Activated CD4-positive, alpha-beta memory T cell treated with anti-CD3 and anti-CD28 coated beads, Interleukin-2, amount 10 ng/mL, durations not matched to agents 7 days and 5 days (primary cell): ENCODE data around the gene CDCA8. TPM values are rescaled to one million over a fixed set of nuclear protein-coding genes. Genes with fewer than 3 reads are reported as not detected.

Source experiments
- CTCF ChIA-PET: fragments of 350-600 bp; sonication (Branson Sonifier 250); formaldehyde crosslinking; loops from one replicate; lab custom pipeline; 2021; ENCODE audit warnings: antibody characterized with exemption, inconsistent platforms; lab: Charles Lee
- POLR2A ChIA-PET: fragments of 350-600 bp; sonication (Branson Sonifier 250); formaldehyde crosslinking; loops from one replicate; lab custom pipeline; 2021; ENCODE audit warnings: antibody characterized with exemption; lab: Charles Lee
- DNase-seq: peaks from one replicate; pipeline ENCODE4 v3.0.0-alpha.2; 2020
- H3K27ac Mint-ChIP-seq: one replicate; pipeline ENCODE4 v1.8.0; 2021; ENCODE audit warnings: mild to moderate bottlenecking, mixed read lengths
- H3K27me3 Mint-ChIP-seq: one replicate; pipeline ENCODE4 v1.8.0; 2021; ENCODE audit warnings: mixed read lengths
- H3K36me3 Mint-ChIP-seq: one replicate; pipeline ENCODE4 v1.8.0; 2021; ENCODE audit warnings: low read depth, mixed read lengths
- H3K4me1 Mint-ChIP-seq: one replicate; pipeline ENCODE4 v1.8.0; 2021; ENCODE audit warnings: mixed read lengths
- H3K4me3 Mint-ChIP-seq: one replicate; pipeline ENCODE4 v1.8.0; 2021; ENCODE audit warnings: mild to moderate bottlenecking, mixed read lengths
- H3K9me3 Mint-ChIP-seq: one replicate; pipeline ENCODE4 v1.8.0; 2021; ENCODE audit warnings: mixed read lengths
- total RNA-seq, 2 experiments: library from RNA; stranded (reverse); gene quantifications; one replicate each; pipeline ENCODE4 v1.2.3, GENCODE V29; 2021

The CDCA8 gene
- total RNA-seq, 2 experiments from 2014 or later = 73.5 to 73.6 TPM

DNA sequence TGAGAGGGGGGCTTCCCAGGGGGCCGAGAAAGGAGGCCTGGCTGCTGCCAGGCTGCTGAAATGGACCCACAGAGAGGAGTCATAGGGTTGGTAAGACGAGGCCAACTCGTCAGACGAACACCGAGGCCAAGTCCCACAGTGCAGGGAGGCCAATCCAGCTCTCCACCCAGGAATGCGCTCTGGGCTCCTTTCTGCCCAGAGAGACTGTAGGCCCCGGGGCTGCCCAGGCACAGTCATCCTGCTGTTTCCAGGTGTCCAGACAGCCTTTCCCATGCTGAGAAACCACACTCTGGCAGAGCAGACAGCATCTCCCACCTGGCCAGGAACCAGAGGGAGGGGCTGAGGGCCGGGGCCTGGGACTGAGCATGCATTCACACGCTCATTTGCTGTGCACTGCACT is 30.9 kb upstream of the CDCA8 start:
- no peaks in the 10 kb centered on the region for H3K36me3 Mint-ChIP-seq
- H3K27me3 Mint-ChIP-seq = peaks cover 14% of the 10 kb centered on the region
- no peaks in the 10 kb centered on the region for H3K4me1 Mint-ChIP-seq
- DNase-seq = no peak
- POLR2A ChIA-PET = no interaction called here
- no peaks in the 10 kb centered on the region for H3K9me3 Mint-ChIP-seq
- H3K27ac Mint-ChIP-seq = no peak overlapping the region
- CTCF ChIA-PET = no interaction called here
- H3K4me3 Mint-ChIP-seq = no peak overlapping the region

DNA sequence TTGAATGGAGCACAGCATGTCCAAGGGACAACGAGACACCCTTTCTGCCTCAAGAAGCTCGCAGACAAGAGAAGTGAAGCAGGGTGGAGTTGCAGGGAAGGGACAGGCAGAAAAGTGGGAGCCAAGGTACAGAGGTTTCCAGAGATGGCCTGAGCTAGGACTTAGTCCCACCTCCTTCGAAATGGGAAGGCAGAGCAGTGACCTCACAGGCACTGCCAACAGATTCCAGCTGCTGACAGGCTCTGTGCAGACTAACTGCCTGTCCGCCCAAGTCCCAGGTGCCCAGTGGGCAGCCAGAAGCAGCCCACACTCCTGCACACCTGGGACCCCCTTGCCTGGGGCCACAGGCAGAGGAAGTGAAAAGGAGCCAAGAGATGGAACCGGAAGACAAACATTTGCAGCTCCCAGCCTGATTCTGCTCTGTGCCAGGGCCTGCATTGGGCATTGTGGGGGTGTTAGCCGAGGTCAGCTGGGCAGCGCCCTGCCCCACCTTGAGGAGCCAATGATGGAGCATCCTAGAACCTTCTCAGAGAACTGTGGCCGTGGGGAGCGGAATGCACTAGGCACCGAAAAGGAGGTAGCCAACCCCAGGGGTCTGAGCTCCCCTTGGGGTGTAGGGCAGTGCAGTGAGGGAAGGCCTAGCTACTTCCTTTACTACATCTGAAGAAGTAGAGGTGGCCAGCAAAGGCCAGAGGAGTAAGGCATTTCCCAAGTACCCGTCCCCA is 30.1 kb upstream of the CDCA8 start:
- H3K4me1 Mint-ChIP-seq = no peaks in the 10 kb centered on the region
- H3K9me3 Mint-ChIP-seq = no peaks in the 10 kb centered on the region
- no peak overlapping the region for H3K4me3 Mint-ChIP-seq
- CTCF ChIA-PET = no interaction called here
- POLR2A ChIA-PET = interaction anchor here (1.0 to 1.2 kb wide), 2 partner anchors 38 to 62 kb away, joined by 3 to 4 read pairs; no protein-coding TSS in a partner anchor
- H3K27ac Mint-ChIP-seq = no peak overlapping the region
- H3K27me3 Mint-ChIP-seq = peaks cover 14% of the 10 kb centered on the region
- no peaks in the 10 kb centered on the region for H3K36me3 Mint-ChIP-seq
- no peak for DNase-seq

DNA sequence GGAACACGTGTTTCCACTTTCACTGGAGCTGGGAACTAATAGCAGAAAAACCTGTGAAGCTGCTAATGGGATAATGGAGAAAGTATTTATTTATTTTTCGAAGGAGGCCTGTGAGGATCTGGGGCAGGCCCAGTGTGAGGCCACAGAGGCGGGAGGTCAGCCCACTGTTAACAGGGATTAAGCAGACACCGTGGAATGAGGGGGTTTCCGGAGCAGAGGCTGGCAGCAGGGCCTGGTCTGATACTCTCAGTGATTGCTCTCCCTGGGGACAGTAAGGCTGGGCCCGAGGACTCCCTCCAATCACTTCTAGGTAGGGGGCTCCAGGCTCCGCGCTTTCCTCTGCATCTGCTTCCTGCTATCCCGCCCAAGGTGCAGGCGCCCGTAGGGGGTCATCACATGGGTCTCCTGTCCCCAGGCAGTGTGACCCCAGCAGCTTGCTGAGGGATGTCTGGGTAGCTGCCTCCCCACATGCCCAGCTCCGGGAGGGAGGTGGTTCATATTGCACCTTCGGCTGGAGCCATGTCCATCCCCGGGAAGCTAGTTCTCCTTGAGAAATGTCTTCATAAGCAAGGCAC is 28.8 kb upstream of the CDCA8 start:
- POLR2A ChIA-PET = no interaction called here

DNA sequence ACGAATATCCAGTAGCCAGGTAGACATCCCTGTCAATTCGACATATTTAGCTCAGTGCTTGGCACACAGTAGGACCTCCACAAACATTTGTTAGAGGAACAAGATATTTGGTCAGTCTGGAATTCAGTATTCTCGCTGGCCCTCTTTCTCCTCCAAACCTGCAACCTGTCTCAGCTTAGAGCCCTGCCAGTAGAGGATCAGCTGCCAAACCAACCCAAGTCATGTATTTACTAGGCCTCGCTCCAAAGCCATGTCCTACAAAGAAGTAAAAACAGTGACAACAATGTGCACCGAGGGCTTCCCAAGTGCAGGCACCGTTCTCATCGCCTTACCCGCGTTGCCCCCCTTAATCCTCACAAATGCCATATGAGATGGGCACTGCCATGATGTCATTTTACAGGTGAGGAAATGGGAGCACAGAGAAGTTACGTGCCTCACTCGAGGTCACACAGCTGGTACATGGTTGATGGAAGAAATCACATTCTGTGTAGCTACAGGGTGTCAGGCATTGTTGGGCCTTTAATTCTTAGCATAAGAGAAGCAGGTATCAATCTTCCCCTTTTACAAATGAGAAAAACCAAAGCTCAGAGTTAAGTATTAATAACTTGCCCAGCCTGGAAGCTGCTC is 26.0 kb upstream of the CDCA8 start:
- no peak overlapping the region for H3K4me3 Mint-ChIP-seq
- H3K27me3 Mint-ChIP-seq = peaks cover 10% of the 10 kb centered on the region
- POLR2A ChIA-PET = interaction anchor here (1.1 kb wide), 1 partner anchor 10 kb away, joined by 4 read pairs; no protein-coding TSS in a partner anchor
- H3K36me3 Mint-ChIP-seq = no peaks in the 10 kb centered on the region
- DNase-seq = no peak
- H3K9me3 Mint-ChIP-seq = no peaks in the 10 kb centered on the region
- no peaks in the 10 kb centered on the region for H3K4me1 Mint-ChIP-seq
- CTCF ChIA-PET = interaction anchor here (0.7 to 1.5 kb wide), 3 partner anchors 15 to 63 kb away, joined by 3 to 7 read pairs (median 3); no protein-coding TSS in a partner anchor
- H3K27ac Mint-ChIP-seq = no peak overlapping the region

More for the DNA sequence above, 28.8 kb upstream of the CDCA8 start:
- CTCF ChIA-PET = interaction anchor here (2.1 kb wide), 1 partner anchor 61 kb away, joined by 8 read pairs; no protein-coding TSS in a partner anchor
- Mint-ChIP-seq H3K36me3 (no peaks in the 10 kb centered on the region), H3K27ac (no peak overlapping the region), H3K4me1 (no peaks in the 10 kb centered on the region), H3K9me3 (no peaks in the 10 kb centered on the region), H3K27me3 (peaks cover 15% of the 10 kb centered on the region), H3K4me3 (no peak overlapping the region)
- no peak for DNase-seq

DNA sequence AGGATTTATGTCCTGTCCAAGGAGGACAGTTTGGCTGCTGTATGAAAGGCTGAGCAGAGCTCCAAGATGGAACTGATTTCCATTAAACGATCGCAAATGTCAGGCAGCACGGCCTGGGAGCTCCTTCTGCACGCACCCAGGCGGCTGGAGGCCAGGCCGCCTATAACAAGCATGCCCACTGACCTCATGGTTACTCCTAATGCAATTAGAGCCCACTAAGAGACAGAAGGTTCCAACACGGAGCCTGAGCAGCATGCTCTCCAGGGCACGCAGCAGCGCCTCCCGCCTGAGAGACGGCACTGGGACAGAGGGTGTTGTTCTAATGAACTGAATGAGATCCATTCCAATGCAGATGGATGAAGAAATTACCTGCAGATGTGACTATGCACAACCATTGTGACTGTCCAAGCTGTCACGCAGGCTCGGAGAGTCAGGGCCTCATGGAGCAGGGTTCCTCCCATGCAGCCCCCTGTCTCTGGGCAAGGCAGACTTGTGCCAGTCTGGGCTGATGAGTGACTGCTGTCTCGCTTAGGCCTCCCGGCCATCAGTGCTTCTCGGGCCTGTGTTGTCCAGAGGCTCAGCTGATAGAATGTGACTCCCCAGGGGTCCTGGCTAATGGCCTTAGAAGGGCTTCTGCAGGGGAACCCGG is 25.2 kb upstream of the CDCA8 start:
- no peak overlapping the region for H3K4me3 Mint-ChIP-seq
- H3K9me3 Mint-ChIP-seq = no peaks in the 10 kb centered on the region
- CTCF ChIA-PET = interaction anchor here (0.7 to 1.5 kb wide), 3 partner anchors 14 to 64 kb away, joined by 3 to 7 read pairs (median 3); no protein-coding TSS in a partner anchor
- DNase-seq = no peak
- no peak overlapping the region for H3K27ac Mint-ChIP-seq
- H3K36me3 Mint-ChIP-seq = no peaks in the 10 kb centered on the region
- no peaks in the 10 kb centered on the region for H3K4me1 Mint-ChIP-seq
- H3K27me3 Mint-ChIP-seq = peaks cover 17% of the 10 kb centered on the region
- POLR2A ChIA-PET = interaction anchor here (1.1 kb wide), 1 partner anchor 9 kb away, joined by 4 read pairs; no protein-coding TSS in a partner anchor

DNA sequence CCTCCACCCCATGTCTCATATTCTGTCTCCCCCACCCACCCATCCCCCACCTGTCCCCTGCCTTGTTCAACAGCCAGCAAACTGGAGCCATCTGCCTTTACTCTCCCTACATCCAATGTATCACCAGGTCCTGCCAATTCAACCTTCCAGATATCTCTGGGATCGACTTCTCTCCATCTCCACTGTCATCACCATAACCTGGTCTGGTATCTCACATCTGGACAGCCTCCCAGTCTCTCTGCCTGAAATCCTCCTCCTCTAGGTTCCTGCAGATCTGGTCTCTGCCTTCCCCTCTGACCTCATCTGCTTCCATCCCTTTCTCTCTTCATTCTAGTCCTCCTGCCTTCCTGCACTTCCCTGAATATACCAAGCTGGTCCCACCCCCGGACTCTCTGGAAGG is 22.2 kb upstream of the CDCA8 start:
- H3K27ac Mint-ChIP-seq = no peak overlapping the region
- POLR2A ChIA-PET = no interaction called here
- no peak for DNase-seq
- H3K36me3 Mint-ChIP-seq = no peaks in the 10 kb centered on the region
- no peak overlapping the region for H3K4me3 Mint-ChIP-seq
- CTCF ChIA-PET = no interaction called here
- peaks cover 18% of the 10 kb centered on the region for H3K4me1 Mint-ChIP-seq
- H3K9me3 Mint-ChIP-seq = no peaks in the 10 kb centered on the region
- peaks cover 25% of the 10 kb centered on the region for H3K27me3 Mint-ChIP-seq

DNA sequence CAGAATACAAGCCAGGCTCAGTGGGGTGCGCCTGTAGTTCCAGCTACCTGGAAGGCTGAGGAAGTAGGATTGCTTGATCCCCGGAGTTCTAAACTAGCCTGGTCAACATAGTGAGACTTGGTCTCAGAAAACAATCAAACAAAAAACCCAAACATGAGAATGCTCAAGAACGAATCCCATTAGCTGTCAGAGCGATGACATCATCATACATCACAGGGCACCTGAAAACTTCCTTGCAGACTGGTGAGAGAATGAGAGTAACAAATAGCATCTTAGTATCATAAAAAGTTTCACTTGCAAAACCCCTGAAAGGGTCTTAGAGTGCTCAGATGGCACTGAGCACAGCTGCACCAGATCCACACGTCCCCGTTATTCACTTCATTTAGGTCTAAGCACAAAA is 21.1 kb upstream of the CDCA8 start:
- H3K4me3 Mint-ChIP-seq = no peak overlapping the region
- no peaks in the 10 kb centered on the region for H3K36me3 Mint-ChIP-seq
- no peak overlapping the region for H3K27ac Mint-ChIP-seq
- ChIA-PET CTCF (no interaction called here), POLR2A (no interaction called here)
- H3K4me1 Mint-ChIP-seq = peaks cover 21% of the 10 kb centered on the region
- peaks cover 31% of the 10 kb centered on the region for H3K27me3 Mint-ChIP-seq
- no peak for DNase-seq
- H3K9me3 Mint-ChIP-seq = no peaks in the 10 kb centered on the region

DNA sequence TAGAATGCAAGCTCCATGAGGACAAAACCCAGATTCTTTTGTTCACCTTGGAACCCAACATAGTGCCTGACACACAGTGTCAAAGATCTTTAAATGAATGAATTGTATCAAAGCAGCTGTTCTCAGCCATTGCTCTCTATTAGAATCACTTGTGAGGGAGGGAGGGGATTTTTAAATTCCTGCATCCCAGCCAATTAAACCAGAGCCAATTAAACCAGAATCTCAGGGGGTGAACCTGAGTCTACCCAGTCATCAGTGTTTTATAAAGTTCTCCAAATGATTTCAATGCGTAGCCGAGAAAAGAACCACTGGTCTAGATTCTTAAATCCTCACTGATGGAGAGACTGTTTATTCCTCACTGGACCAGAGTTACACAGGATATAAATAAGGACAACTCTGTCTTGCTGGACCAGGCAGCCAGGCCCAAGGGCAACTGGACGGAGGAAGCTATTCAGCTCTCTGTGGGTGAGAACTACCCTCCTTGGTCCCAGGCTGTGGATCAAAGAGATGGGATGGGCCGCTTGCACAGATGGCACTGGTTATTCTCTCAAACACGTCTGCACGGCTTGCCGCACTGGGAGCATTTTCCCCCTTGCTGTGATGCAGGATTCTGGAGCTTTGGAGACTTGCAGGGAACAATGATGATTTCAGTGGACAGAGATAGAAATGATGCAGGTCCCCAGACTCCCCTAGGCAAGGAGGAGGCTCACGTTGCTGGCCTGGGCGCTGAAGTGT is 20.0 kb upstream of the CDCA8 start:
- POLR2A ChIA-PET = interaction anchor here (0.6 kb wide), 1 partner anchor 270 kb away, joined by 3 read pairs; no protein-coding TSS in a partner anchor
- no peak overlapping the region for H3K27ac Mint-ChIP-seq
- H3K36me3 Mint-ChIP-seq = no peaks in the 10 kb centered on the region
- CTCF ChIA-PET = no interaction called here
- H3K4me1 Mint-ChIP-seq = peaks cover 21% of the 10 kb centered on the region
- peaks cover 34% of the 10 kb centered on the region for H3K27me3 Mint-ChIP-seq
- no peaks in the 10 kb centered on the region for H3K9me3 Mint-ChIP-seq
- no peak overlapping the region for H3K4me3 Mint-ChIP-seq
- DNase-seq = no peak

DNA sequence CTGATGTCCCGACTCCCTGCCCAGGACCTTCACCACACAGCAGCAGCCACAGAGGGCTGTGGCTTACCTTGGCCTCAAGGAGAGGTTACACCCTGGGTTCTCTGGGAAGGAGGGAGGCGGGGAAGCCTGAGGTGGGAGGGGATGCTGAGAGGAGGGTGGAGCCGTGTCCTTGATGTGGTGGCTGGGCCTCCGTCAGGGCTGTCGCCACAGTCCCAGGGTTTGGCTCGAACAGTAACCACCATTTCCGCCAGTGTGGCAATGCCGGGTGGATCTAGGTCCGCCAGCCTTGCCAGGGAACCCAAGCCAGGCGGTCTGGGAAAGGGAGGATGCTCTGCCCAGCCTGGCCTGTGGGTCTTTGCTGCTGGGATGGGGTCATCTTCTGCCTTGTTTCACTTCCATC is 18.4 kb upstream of the CDCA8 start:
- Mint-ChIP-seq H3K4me1 (peaks cover 21% of the 10 kb centered on the region), H3K36me3 (no peaks in the 10 kb centered on the region), H3K4me3 (no peak overlapping the region), H3K27ac (no peak overlapping the region), H3K9me3 (no peaks in the 10 kb centered on the region), H3K27me3 (peaks cover 30% of the 10 kb centered on the region)
- POLR2A ChIA-PET = interaction anchor here (1.1 to 2.1 kb wide), 2 partner anchors 19 to 124 kb away, joined by 3 to 11 read pairs; partner anchors contain the start of gene CDCA8
- CTCF ChIA-PET = interaction anchor here (1.2 to 2.1 kb wide), 2 partner anchors 9 to 70 kb away, joined by 5 to 10 read pairs; no protein-coding TSS in a partner anchor
- peak; percentile 84 for DNase-seq

DNA sequence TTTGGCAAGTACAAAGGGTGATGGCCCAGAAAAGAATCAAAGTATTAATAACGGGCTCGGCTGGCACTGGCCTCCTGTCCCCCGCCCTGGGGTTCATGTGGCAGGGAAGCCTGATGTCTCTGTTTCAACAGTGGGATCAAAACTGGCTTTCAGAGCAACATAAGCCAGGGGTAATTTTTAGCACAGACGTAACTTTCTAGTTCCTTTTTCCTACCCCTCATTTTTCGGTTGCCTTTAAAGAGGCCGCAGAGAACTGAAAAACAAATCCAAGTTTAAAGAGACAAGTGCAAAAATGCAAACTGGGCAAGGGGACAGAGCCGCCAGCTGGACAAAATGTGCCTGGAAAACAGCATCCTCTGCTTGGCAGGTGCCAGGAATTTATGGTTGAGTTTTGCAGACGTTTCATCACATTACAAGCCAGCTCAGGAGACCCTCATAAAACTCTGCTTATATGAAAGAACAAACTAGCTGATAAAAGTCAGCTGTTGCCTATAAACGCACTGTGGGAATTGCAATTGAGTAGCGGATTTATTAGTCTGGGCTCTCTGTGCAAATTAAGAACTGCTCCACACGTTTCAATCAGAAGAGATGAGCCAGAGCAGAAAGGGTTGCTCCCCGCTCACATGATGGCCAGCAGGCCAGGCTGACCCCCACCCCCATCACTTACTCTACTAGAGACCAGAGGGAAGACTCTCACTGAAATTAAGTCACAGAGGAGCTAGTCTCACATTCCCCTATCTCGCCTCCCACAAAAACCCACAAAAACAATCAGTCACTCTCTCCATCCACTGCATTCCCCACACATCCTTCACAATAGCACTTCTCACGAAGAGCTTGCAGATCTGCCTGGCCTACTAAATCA is 15.8 kb upstream of the CDCA8 start:
- Mint-ChIP-seq H3K27ac (no peak overlapping the region), H3K4me3 (no peak overlapping the region), H3K27me3 (peaks cover 26% of the 10 kb centered on the region), H3K4me1 (peaks cover 21% of the 10 kb centered on the region), H3K9me3 (no peaks in the 10 kb centered on the region), H3K36me3 (peaks cover 5% of the 10 kb centered on the region)
- ChIA-PET CTCF (interaction anchor here (0.8 to 2.1 kb wide), 3 partner anchors 74 to 217 kb away, joined by 3 to 4 read pairs (median 4); no protein-coding TSS in a partner anchor), POLR2A (interaction anchor here (1.0 to 1.1 kb wide), 2 partner anchors 10 to 112 kb away, joined by 3 to 4 read pairs; no protein-coding TSS in a partner anchor)
- no peak for DNase-seq

DNA sequence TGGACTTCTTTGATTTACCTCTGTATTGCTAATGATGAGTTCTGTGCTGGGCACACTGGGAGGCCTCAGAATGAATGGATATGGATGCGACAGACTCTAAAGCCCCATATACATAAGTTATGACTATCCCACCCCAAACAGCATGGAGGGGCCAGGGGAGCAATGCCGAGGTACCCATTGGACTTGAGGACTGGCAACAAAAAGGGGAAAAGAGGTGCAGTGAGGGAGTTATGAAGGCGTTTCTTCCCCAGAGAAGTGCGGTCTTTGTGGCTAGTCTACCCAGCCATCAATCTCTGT is 15.2 kb upstream of the CDCA8 start:
- H3K27me3 Mint-ChIP-seq = peaks cover 21% of the 10 kb centered on the region
- peaks cover 21% of the 10 kb centered on the region for H3K4me1 Mint-ChIP-seq
- no peak overlapping the region for H3K4me3 Mint-ChIP-seq
- POLR2A ChIA-PET = interaction anchor here (1.0 to 1.1 kb wide), 2 partner anchors 10 to 113 kb away, joined by 3 to 4 read pairs; no protein-coding TSS in a partner anchor
- CTCF ChIA-PET = interaction anchor here (1.7 to 2.1 kb wide), 2 partner anchors 74 to 115 kb away, joined by 4 read pairs; no protein-coding TSS in a partner anchor
- peaks cover 5% of the 10 kb centered on the region for H3K36me3 Mint-ChIP-seq
- no peak for DNase-seq
- no peaks in the 10 kb centered on the region for H3K9me3 Mint-ChIP-seq
- no peak overlapping the region for H3K27ac Mint-ChIP-seq
